ENCODE results near the gene KBTBD2. TPM values are rescaled to one million over a fixed set of nuclear protein-coding genes. Genes with fewer than 3 reads are reported as not detected.
A peak's percentile ranks its signal among the peaks of the same experiment; 100 is the strongest.
"Not testable (repeated sequence)": the region's sequence is repeated elsewhere in the genome, so short reads cannot be mapped to it uniquely, and the experiment has no call there.

The KBTBD2 gene
- total and polyA plus RNA-seq, 11 donors = 10.4 to 39.3 (median 28.5) TPM

- 44 to 52% (median 50%) methylated on average over 3 of the region's 3 CpGs for WGBS, 4 donors
- Histone ChIP-seq H3K36me3 (no peaks in the 10 kb centered on the region), H3K27ac (peak overlapping the region in 1 of 12 donors; percentile 18), H3K9me3 (no peaks in the 10 kb centered on the region), H3K4me3 (no peak overlapping the region), H3K27me3 (no peaks in the 10 kb centered on the region), H3K4me1 (peaks cover 12 to 79% (median 61%) of the 10 kb centered on the region in 12 donors)
- no peak for TF ChIP-seq CTCF (IDR thresholded peaks at IDR 0.05)
- TF ChIP-seq POLR2A (IDR thresholded peaks at IDR 0.05) = no peak
- DNase-seq (no peak), ATAC-seq (no peak)
- intact Hi-C loops (cut with DNase I) = loop anchor here in 1 of 10 donors (10.0 kb wide), 1 partner anchor 57 kb away; no protein-coding TSS in a partner anchor
These were observed 4.2 kb downstream of the KBTBD2 start for GRCh38 chr7:32887395-32887794.

GRCh38 chr7:32881074-32881982, 10.2 kb downstream of the KBTBD2 start:
- H3K9me3 ChIP-seq = no peaks in the 10 kb centered on the region
- ATAC-seq (peak in 1 of 4 donors; percentile 22), DNase-seq (no peak)
- no peak overlapping the region for H3K4me3 ChIP-seq
- TF ChIP-seq CTCF (IDR thresholded peaks at IDR 0.05) = no peak
- TF ChIP-seq POLR2A (IDR thresholded peaks at IDR 0.05) = no peak
- H3K27ac ChIP-seq = peak overlapping the region in 5 of 12 donors; percentile 3 to 33 (median 23)
- 36 to 51% (median 48%) methylated on average over 2 of the region's 2 CpGs for WGBS, 4 donors
- intact Hi-C loops (cut with DNase I) = loop anchor here in 1 of 10 donors (10.0 kb wide), 1 partner anchor 63 kb away; no protein-coding TSS in a partner anchor
- peaks cover 0 to 25% (median 0%) of the 10 kb centered on the region in 9 donors for H3K36me3 ChIP-seq
- no peaks in the 10 kb centered on the region for H3K27me3 ChIP-seq
- peaks cover 0 to 99% (median 60%) of the 10 kb centered on the region in 12 donors for H3K4me1 ChIP-seq

GRCh38 chr7:32879460-32879859, 12.1 kb downstream of the KBTBD2 start:
- ATAC-seq = peak in 3 of 4 donors; percentile 18 to 31 (median 28)
- 7 to 18% (median 12%) methylated on average over 2 of the region's 2 CpGs for WGBS, 4 donors
- Histone ChIP-seq H3K27ac (peak overlapping the region in 11 of 12 donors; percentile 9 to 73 (median 48)), H3K36me3 (peaks cover 0 to 42% (median 8%) of the 10 kb centered on the region in 9 donors), H3K4me3 (peak overlapping the region in 1 of 12 donors; percentile 5), H3K9me3 (no peaks in the 10 kb centered on the region), H3K4me1 (peaks cover 0 to 94% (median 57%) of the 10 kb centered on the region in 12 donors), H3K27me3 (no peaks in the 10 kb centered on the region)
- no peak for TF ChIP-seq POLR2A (IDR thresholded peaks at IDR 0.05)
- no peak for TF ChIP-seq CTCF (IDR thresholded peaks at IDR 0.05)
- intact Hi-C loops (cut with DNase I) = no loop called here
- no peak for DNase-seq

- not testable (repeated sequence) for DNase-seq, ATAC-seq
- peaks cover 0 to 79% (median 49%) of the 10 kb centered on the region in 12 donors for H3K4me1 ChIP-seq
These were observed 13.5 kb downstream of the KBTBD2 start for GRCh38 chr7:32878023-32878422.

More at GRCh38 chr7:32878023-32878422, 13.5 kb downstream of the KBTBD2 start:
- peaks cover 0 to 56% (median 20%) of the 10 kb centered on the region in 9 donors for H3K36me3 ChIP-seq
- H3K27me3 ChIP-seq; intact Hi-C loops (cut with DNase I); H3K9me3 ChIP-seq; H3K4me3 ChIP-seq: not testable (repeated sequence)
- peak overlapping the region in 1 of 12 donors; percentile 48 for H3K27ac ChIP-seq
- WGBS, 4 donors = 76 to 95% (median 87%) methylated on average over 8 of the region's 8 CpGs
